Stimulated activated CD8-positive, alpha-beta memory T cell treated with anti-CD3 and anti-CD28 coated beads, Interleukin-7, amount 100 ng/mL, for 1 hour (primary cell): ENCODE data around the gene TKTL1.

ENCODE experiments used
- DNase-seq, 2 donors: peaks; one replicate each; pipeline ENCODE4 v3.0.0-alpha.2; 2020; ENCODE audit warnings: low read depth in 2 of 2

The TKTL1 gene

GRCh38 chrX:154378059-154378798 is 82.6 kb downstream of the TKTL1 start:
- no peak for DNase-seq

- peak; percentile 87 to 88 for DNase-seq
Observed at GRCh38 chrX:154378799-154379568, 83.4 kb downstream of the TKTL1 start, which contains the start of gene EMD. TSS of gene EMD (plus strand) at chrX:154379295. CDS start at chrX:154379485, 190 bp downstream.

- DNase-seq, result no peak
Observed at GRCh38 chrX:154379569-154379951, 84.0 kb downstream of the TKTL1 start.
